ENCODE results near the gene B3GALNT2.

GRCh38 chr1:235416662-235417049 lies 87.6 kb downstream of the B3GALNT2 start:
- TF ChIP-seq CTCF (conservative IDR thresholded peaks at IDR 0.05; ENCODE audit: low read length), result no peak
- TF ChIP-seq EZH2phosphoT487 (IDR thresholded peaks at IDR 0.05; ENCODE audit: borderline replicate concordance), result no peak

Data from Loucy (cell line).